Smooth muscle cell (in vitro differentiated cells): ENCODE data around the gene THAP5. TPM values are rescaled to one million over a fixed set of nuclear protein-coding genes. Genes with fewer than 3 reads are reported as not detected.

Experiments used
- DNase-seq: peaks from one replicate; lab custom pipeline; 2025; ENCODE audit not compliant: unreplicated experiment; lab: John Stamatoyannopoulos, UW
- H2AFZ ChIP-seq: fragments of 200-600 bp; sonication (generic); 2 replicates; pipeline ENCODE4 v1.6.0; 2016; ENCODE audit warnings: antibody characterized with exemption, low read depth, mild to moderate bottlenecking
- H3F3A ChIP-seq: fragments of 200-600 bp; sonication (generic); 2 replicates; pipeline ENCODE4 v1.6.0; 2017; ENCODE audit warnings: antibody characterized with exemption, low read depth
- H3K27ac ChIP-seq: fragments of 200-600 bp; sonication (generic); 2 replicates; pipeline ENCODE4 v1.5.1; 2016; ENCODE audit warnings: low read depth, mild to moderate bottlenecking
- H3K27me3 ChIP-seq: fragments of 200-600 bp; sonication (generic); 2 replicates; pipeline ENCODE4 v1.6.1; 2016; ENCODE audit warnings: low read depth, mild to moderate bottlenecking
- H3K36me3 ChIP-seq: fragments of 200-600 bp; sonication (generic); 2 replicates; pipeline ENCODE4 v1.5.1; 2016; ENCODE audit warnings: low read depth
- H3K4me1 ChIP-seq: fragments of 200-600 bp; sonication (generic); 2 replicates; pipeline ENCODE4 v1.5.1; 2016; ENCODE audit warnings: low read depth
- H3K4me2 ChIP-seq: fragments of 200-600 bp; sonication (generic); 2 replicates; pipeline ENCODE4 v1.6.0; 2016; ENCODE audit warnings: mild to moderate bottlenecking
- H3K4me3 ChIP-seq: fragments of 200-600 bp; sonication (generic); 2 replicates; pipeline ENCODE4 v1.5.1; 2016; ENCODE audit warnings: mild to moderate bottlenecking
- H3K79me2 ChIP-seq: fragments of 200-600 bp; sonication (generic); 2 replicates; pipeline ENCODE4 v1.6.0; 2016; ENCODE audit warnings: low read depth, mild to moderate bottlenecking
- H3K9ac ChIP-seq: fragments of 200-600 bp; sonication (generic); 2 replicates; pipeline ENCODE4 v1.6.0; 2016; ENCODE audit warnings: low read depth
- H3K9me3 ChIP-seq: fragments of 200-600 bp; sonication (generic); replicated peaks from 2 replicates; pipeline ENCODE4 v1.5.1; 2016; ENCODE audit warnings: low read depth
- H4K20me1 ChIP-seq: fragments of 200-600 bp; sonication (generic); 2 replicates; pipeline ENCODE4 v1.6.0; 2016; ENCODE audit warnings: low read depth
- CTCF ChIP-seq: fragments of 200-600 bp; sonication (generic); IDR thresholded peaks from 2 replicates; pipeline ENCODE4 v1.5.1; 2017; ENCODE audit warnings: borderline replicate concordance, mild to moderate bottlenecking, antibody characterized with exemption; ENCODE audit not compliant: insufficient read depth, poor library complexity, severe bottlenecking
- WGBS: methylation state at CpG from one replicate; pipeline ENCODE4 v1.1.7; 2016; ENCODE audit warnings: low lambda C conversion rate; 5-methylcytosine and 5-hydroxymethylcytosine counted together
- polyA plus RNA-seq: library from polyadenylated mRNA; unstranded; fragments of >200 nt; fragmentation: Nextera tagmentation; extraction: Ambion mirVana; gene quantifications from 2 replicates; pipeline ENCODE4 v1.2.1, GENCODE V29; 2016
- total RNA-seq: library from RNA; depleted of rRNA; stranded (reverse); fragments of >200 nt; gene quantifications from 2 replicates; pipeline ENCODE4 v1.2.3, GENCODE V29; 2014

THAP5 gene
- total and polyA plus RNA-seq, 2 experiments from 2014 or later, result 9.4 to 45.0 TPM

- Histone ChIP-seq H3F3A (peaks cover 14% of the 10 kb centered on the region), H3K4me2 (no peak overlapping the region), H4K20me1 (peaks cover 19% of the 10 kb centered on the region), H3K4me3 (no peak overlapping the region), H3K27ac (peak overlapping the region; percentile 98), H2AFZ (no peak overlapping the region), H3K9me3 (no peaks in the 10 kb centered on the region), H3K9ac (no peak overlapping the region), H3K4me1 (peaks cover 15% of the 10 kb centered on the region), H3K36me3 (no peaks in the 10 kb centered on the region), H3K79me2 (peaks cover 17% of the 10 kb centered on the region), H3K27me3 (no peaks in the 10 kb centered on the region)
- WGBS, result 92% methylated on average over 6 of the region's 6 CpGs
- DNase-seq, result no peak
- TF ChIP-seq CTCF, result no peak
Measured at GRCh38 chr7:108528183-108528712, 41.3 kb downstream of the THAP5 start.

GRCh38 chr7:108526768-108527017 is 42.8 kb downstream of the THAP5 start:
- Histone ChIP-seq H2AFZ (peak overlapping the region; percentile 80), H3F3A (peaks cover 14% of the 10 kb centered on the region), H3K9me3 (no peaks in the 10 kb centered on the region), H3K9ac (peak overlapping the region; percentile 95), H3K4me1 (peaks cover 15% of the 10 kb centered on the region), H3K36me3 (no peaks in the 10 kb centered on the region), H3K27ac (peak overlapping the region; percentile 98), H3K27me3 (no peaks in the 10 kb centered on the region), H4K20me1 (peaks cover 34% of the 10 kb centered on the region), H3K4me3 (peak overlapping the region; percentile 59), H3K79me2 (peaks cover 33% of the 10 kb centered on the region), H3K4me2 (peak overlapping the region; percentile 86)
- TF ChIP-seq CTCF, result no peak
- 10% methylated on average over 3 of the region's 3 CpGs for WGBS
- DNase-seq, result no peak

GRCh38 chr7:108525985-108526767 is 43.3 kb downstream of the THAP5 start, which contains the start of gene PNPLA8:
Gene PNPLA8, minus strand, starts transcription at chr7:108526135. Its CDS starts 10,644 bp downstream, at chr7:108515491.
- peak within 1 kb of the TSS; percentile 80 for H2AFZ ChIP-seq
- DNase-seq, result peak; percentile 98
- peak within 1 kb of the TSS; percentile 98 for H3K27ac ChIP-seq
- H3K9me3 ChIP-seq, result no peaks in the 10 kb centered on the region
- H3K27me3 ChIP-seq, result no peaks in the 10 kb centered on the region
- no peaks in the 10 kb centered on the region for H3K36me3 ChIP-seq
- H3K4me3 ChIP-seq, result peak within 1 kb of the TSS; percentile 59
- no peak for TF ChIP-seq CTCF
- H3K79me2 ChIP-seq, result peaks cover 38% of the 10 kb centered on the region
- peaks cover 15% of the 10 kb centered on the region for H3K4me1 ChIP-seq
- peaks cover 40% of the 10 kb centered on the region for H4K20me1 ChIP-seq
- peaks cover 14% of the 10 kb centered on the region for H3F3A ChIP-seq
- H3K9ac ChIP-seq, result peak within 1 kb of the TSS; percentile 95
- 1% methylated on average over 63 of the region's 64 CpGs for WGBS
- H3K4me2 ChIP-seq, result peak within 1 kb of the TSS; percentile 88
